Neutrophil (primary cell): ENCODE data around the gene MUS81.

Source experiments
- H3K27ac ChIP-seq: fragments of 200-600 bp; sonication (generic); 2 replicates; pipeline ENCODE4 v1.5.1; 2016; ENCODE audit warnings: mild to moderate bottlenecking, moderate library complexity
- H3K27me3 ChIP-seq: fragments of 200-600 bp; sonication (generic); 2 replicates; pipeline ENCODE4 v1.6.0; 2016; ENCODE audit warnings: mild to moderate bottlenecking
- H3K36me3 ChIP-seq: fragments of 200-600 bp; sonication (generic); 2 replicates; pipeline ENCODE4 v1.5.1; 2017
- H3K4me1 ChIP-seq, 2 experiments: fragments of 200-600 bp in 1 of 2; sonication (generic) in 1 of 2; 1 replicate in 1 of 2; 2 replicates in 1 of 2; pipeline versions ENCODE4 v1.5.1 to v1.6.1; 2013 to 2016; ENCODE audit warnings: low read depth in 1 of 2, low read length in 1 of 2, mild to moderate bottlenecking in 1 of 2, moderate library complexity in 1 of 2; ENCODE audit not compliant: control insufficient read depth in 1 of 2, insufficient read depth in 1 of 2
- H3K4me3 ChIP-seq, 2 experiments: fragments of 200-600 bp in 1 of 2; sonication (generic) in 1 of 2; 1 replicate in 1 of 2; 2 replicates in 1 of 2; pipeline ENCODE4 v1.5.1; 2013 to 2016; ENCODE audit warnings: low read depth in 1 of 2, low read length in 1 of 2, mild to moderate bottlenecking in 1 of 2, moderate library complexity in 1 of 2
- H3K9me3 ChIP-seq: fragments of 200-600 bp; sonication (generic); 2 replicates; pipeline ENCODE4 v1.5.1; 2016
- CTCF ChIP-seq: fragments of 200-600 bp; sonication (generic); IDR thresholded peaks from 2 replicates; pipeline ENCODE4 v1.5.1; 2016; ENCODE audit warnings: antibody characterized with exemption

The MUS81 gene

GRCh38 chr11:65883058-65883761 lies 23.0 kb downstream of the MUS81 start:
- H3K27ac ChIP-seq: no peak overlapping the region
- H3K9me3 ChIP-seq: no peaks in the 10 kb centered on the region
- peaks cover 25 to 41% of the 10 kb centered on the region in 2 experiments for H3K4me1 ChIP-seq
- peaks cover 25% of the 10 kb centered on the region for H3K36me3 ChIP-seq
- no peak for TF ChIP-seq CTCF
- no peak overlapping the region for H3K4me3 ChIP-seq
- no peaks in the 10 kb centered on the region for H3K27me3 ChIP-seq

GRCh38 chr11:65883786-65884715 lies 23.8 kb downstream of the MUS81 start:
- Histone ChIP-seq H3K36me3 (peaks cover 25% of the 10 kb centered on the region), H3K4me1 (peaks cover 33 to 47% of the 10 kb centered on the region in 2 experiments), H3K9me3 (no peaks in the 10 kb centered on the region), H3K27me3 (no peaks in the 10 kb centered on the region), H3K27ac (peak overlapping the region; percentile 35), H3K4me3 (no peak overlapping the region)
- TF ChIP-seq CTCF: no peak

- H3K27ac ChIP-seq: peak overlapping the region; percentile 35
- TF ChIP-seq CTCF: peak; percentile 99
- H3K36me3 ChIP-seq: peaks cover 25% of the 10 kb centered on the region
- H3K4me3 ChIP-seq: no peak overlapping the region
- peaks cover 40 to 51% of the 10 kb centered on the region in 2 experiments for H3K4me1 ChIP-seq
- H3K9me3 ChIP-seq: no peaks in the 10 kb centered on the region
- H3K27me3 ChIP-seq: no peaks in the 10 kb centered on the region
Measured at GRCh38 chr11:65884716-65885092, 24.5 kb downstream of the MUS81 start.

- Histone ChIP-seq H3K27ac (peak overlapping the region; percentile 35), H3K9me3 (no peaks in the 10 kb centered on the region), H3K4me1 (peaks cover 45 to 54% of the 10 kb centered on the region in 2 experiments), H3K36me3 (peaks cover 25% of the 10 kb centered on the region), H3K27me3 (no peaks in the 10 kb centered on the region), H3K4me3 (no peak overlapping the region)
- no peak for TF ChIP-seq CTCF
Measured at GRCh38 chr11:65885231-65885630, 25.0 kb downstream of the MUS81 start.

- Histone ChIP-seq H3K4me1 (peaks cover 52 to 60% of the 10 kb centered on the region in 2 experiments), H3K27me3 (no peaks in the 10 kb centered on the region), H3K9me3 (no peaks in the 10 kb centered on the region), H3K36me3 (peaks cover 25% of the 10 kb centered on the region), H3K4me3 (no peak overlapping the region), H3K27ac (peak overlapping the region; percentile 27)
- no peak for TF ChIP-seq CTCF
Measured at GRCh38 chr11:65885808-65886536, 25.7 kb downstream of the MUS81 start.
